Measurements from ENCODE around the gene NAPSA. TPM values are rescaled to one million over a fixed set of nuclear protein-coding genes. Genes with fewer than 3 reads are reported as not detected.
"Not testable (repeated sequence)": the region's sequence is repeated elsewhere in the genome, so short reads cannot be mapped to it uniquely, and the experiment has no call there.

NAPSA gene
- total RNA-seq, 2 donors from 2014 or later: not detected

- H3K27me3 ChIP-seq (replicated peaks; ENCODE audit: insufficient read depth): no peaks in the 10 kb centered on the region
- no peaks in the 10 kb centered on the region for H3K36me3 ChIP-seq
- H3K27ac ChIP-seq: peak overlapping the region in 1 of 2 donors; percentile 95
- ATAC-seq (ENCODE audit: insufficient number of reproducible peaks, low FRiP score, low read depth) (no peak), DNase-seq (ENCODE audit: low spot score) (no peak)
- no peak for TF ChIP-seq CTCF (IDR thresholded peaks at IDR 0.05)
- no peaks in the 10 kb centered on the region for H3K9me3 ChIP-seq
- H3K4me3 ChIP-seq: peak overlapping the region; percentile 83
- peaks cover 0 to 4% of the 10 kb centered on the region in 2 donors for H3K4me1 ChIP-seq (ENCODE audit: control insufficient read depth in 1 of 2, low read depth in 2 of 2)
These were observed 8.7 kb downstream of the NAPSA start for GRCh38 chr19:50356691-50357177.

GRCh38 chr19:50353487-50353880, 12.0 kb downstream of the NAPSA start:
- H3K36me3 ChIP-seq; H3K4me3 ChIP-seq; H3K27me3 ChIP-seq (replicated peaks; ENCODE audit: insufficient read depth); DNase-seq (ENCODE audit: low spot score); ATAC-seq (ENCODE audit: insufficient number of reproducible peaks, low FRiP score, low read depth); H3K4me1 ChIP-seq (ENCODE audit: control insufficient read depth in 1 of 2, low read depth in 2 of 2); H3K27ac ChIP-seq; H3K9me3 ChIP-seq: not testable (repeated sequence)

- TF ChIP-seq CTCF (IDR thresholded peaks at IDR 0.05): no peak
- Histone ChIP-seq H3K4me1 (ENCODE audit: control insufficient read depth in 1 of 2, low read depth in 2 of 2) (no peaks in the 10 kb centered on the region), H3K9me3 (no peaks in the 10 kb centered on the region), H3K4me3 (no peak overlapping the region), H3K36me3 (no peaks in the 10 kb centered on the region), H3K27me3 (replicated peaks; ENCODE audit: insufficient read depth) (no peaks in the 10 kb centered on the region), H3K27ac (no peak overlapping the region)
- DNase-seq (ENCODE audit: low spot score) (no peak), ATAC-seq (ENCODE audit: insufficient number of reproducible peaks, low FRiP score, low read depth) (no peak)
These were observed 13.2 kb downstream of the NAPSA start for GRCh38 chr19:50352242-50352641.

- TF ChIP-seq CTCF (IDR thresholded peaks at IDR 0.05): no peak
- DNase-seq (ENCODE audit: low spot score) (no peak), ATAC-seq (ENCODE audit: insufficient number of reproducible peaks, low FRiP score, low read depth) (no peak)
- no peak overlapping the region for H3K27ac ChIP-seq
- no peaks in the 10 kb centered on the region for H3K4me1 ChIP-seq (ENCODE audit: control insufficient read depth in 1 of 2, low read depth in 2 of 2)
- no peaks in the 10 kb centered on the region for H3K9me3 ChIP-seq
- H3K27me3 ChIP-seq (replicated peaks; ENCODE audit: insufficient read depth): no peaks in the 10 kb centered on the region
- no peaks in the 10 kb centered on the region for H3K36me3 ChIP-seq
- no peak overlapping the region for H3K4me3 ChIP-seq
These were observed 16.0 kb downstream of the NAPSA start for GRCh38 chr19:50349277-50350057.

- H3K27ac ChIP-seq; H3K4me1 ChIP-seq (ENCODE audit: control insufficient read depth in 1 of 2, low read depth in 2 of 2); H3K4me3 ChIP-seq; DNase-seq (ENCODE audit: low spot score); H3K9me3 ChIP-seq; H3K36me3 ChIP-seq; ATAC-seq (ENCODE audit: insufficient number of reproducible peaks, low FRiP score, low read depth); H3K27me3 ChIP-seq (replicated peaks; ENCODE audit: insufficient read depth): not testable (repeated sequence)
These were observed 18.3 kb downstream of the NAPSA start for GRCh38 chr19:50347089-50347581.

- DNase-seq (ENCODE audit: low spot score): no peak
- no peak for TF ChIP-seq CTCF (IDR thresholded peaks at IDR 0.05)
- no peak for ATAC-seq (ENCODE audit: insufficient number of reproducible peaks, low FRiP score, low read depth)
These were observed 20.6 kb downstream of the NAPSA start for GRCh38 chr19:50344661-50345318.

More at GRCh38 chr19:50344661-50345318, 20.6 kb downstream of the NAPSA start:
- no peaks in the 10 kb centered on the region for H3K4me1 ChIP-seq (ENCODE audit: control insufficient read depth in 1 of 2, low read depth in 2 of 2)
- no peak overlapping the region for H3K4me3 ChIP-seq
- no peaks in the 10 kb centered on the region for H3K27me3 ChIP-seq (replicated peaks; ENCODE audit: insufficient read depth)
- H3K9me3 ChIP-seq: no peaks in the 10 kb centered on the region
- H3K27ac ChIP-seq: no peak overlapping the region
- H3K36me3 ChIP-seq: no peaks in the 10 kb centered on the region

All from thoracic aorta (tissue), 2 donors.